Measurements from ENCODE around the gene COL15A1.

Gene COL15A1

DNA sequence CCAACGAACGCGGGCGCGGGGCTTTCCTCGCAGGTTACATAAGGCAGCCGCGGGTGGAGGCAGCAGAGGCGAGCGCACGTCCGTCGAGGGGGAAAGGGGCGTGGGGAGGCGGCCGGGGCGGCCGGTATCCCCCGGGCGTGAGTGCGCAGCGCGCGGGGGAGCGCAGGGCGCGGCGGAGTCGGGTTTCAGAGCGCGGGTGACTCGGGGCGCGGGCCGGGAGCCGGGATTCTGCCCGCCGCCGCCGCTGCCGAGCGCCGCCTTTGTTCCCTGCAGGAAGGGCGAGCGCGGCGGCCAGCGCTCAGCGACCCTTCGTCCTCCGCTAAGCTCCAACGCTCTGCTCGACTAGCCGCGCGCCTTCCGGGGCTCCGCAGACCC, at the start of gene COL15A1:
TSS of gene COL15A1 (plus strand) at position 226 of the 375 bp plus-strand sequence. CDS start 155 bp downstream, outside the sequence.
- TF ChIP-seq, protein P1, sequence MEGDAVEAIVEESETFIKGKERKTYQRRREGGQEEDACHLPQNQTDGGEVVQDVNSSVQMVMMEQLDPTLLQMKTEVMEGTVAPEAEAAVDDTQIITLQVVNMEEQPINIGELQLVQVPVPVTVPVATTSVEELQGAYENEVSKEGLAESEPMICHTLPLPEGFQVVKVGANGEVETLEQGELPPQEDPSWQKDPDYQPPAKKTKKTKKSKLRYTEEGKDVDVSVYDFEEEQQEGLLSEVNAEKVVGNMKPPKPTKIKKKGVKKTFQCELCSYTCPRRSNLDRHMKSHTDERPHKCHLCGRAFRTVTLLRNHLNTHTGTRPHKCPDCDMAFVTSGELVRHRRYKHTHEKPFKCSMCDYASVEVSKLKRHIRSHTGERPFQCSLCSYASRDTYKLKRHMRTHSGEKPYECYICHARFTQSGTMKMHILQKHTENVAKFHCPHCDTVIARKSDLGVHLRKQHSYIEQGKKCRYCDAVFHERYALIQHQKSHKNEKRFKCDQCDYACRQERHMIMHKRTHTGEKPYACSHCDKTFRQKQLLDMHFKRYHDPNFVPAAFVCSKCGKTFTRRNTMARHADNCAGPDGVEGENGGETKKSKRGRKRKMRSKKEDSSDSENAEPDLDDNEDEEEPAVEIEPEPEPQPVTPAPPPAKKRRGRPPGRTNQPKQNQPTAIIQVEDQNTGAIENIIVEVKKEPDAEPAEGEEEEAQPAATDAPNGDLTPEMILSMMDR (IDR thresholded peaks at IDR 0.05; ENCODE audit: low read depth, low read length), result no peak
- H3K4me3 ChIP-seq (ENCODE audit: low read depth, low read length), result peak within 1 kb of the TSS; percentile 35
- no peak for DNase-seq (ENCODE audit: low read depth, low spot score)
- in situ Hi-C loops (cut with HindIII; ENCODE audit: low sequenced_read_pairs), result no loop called here

DNA sequence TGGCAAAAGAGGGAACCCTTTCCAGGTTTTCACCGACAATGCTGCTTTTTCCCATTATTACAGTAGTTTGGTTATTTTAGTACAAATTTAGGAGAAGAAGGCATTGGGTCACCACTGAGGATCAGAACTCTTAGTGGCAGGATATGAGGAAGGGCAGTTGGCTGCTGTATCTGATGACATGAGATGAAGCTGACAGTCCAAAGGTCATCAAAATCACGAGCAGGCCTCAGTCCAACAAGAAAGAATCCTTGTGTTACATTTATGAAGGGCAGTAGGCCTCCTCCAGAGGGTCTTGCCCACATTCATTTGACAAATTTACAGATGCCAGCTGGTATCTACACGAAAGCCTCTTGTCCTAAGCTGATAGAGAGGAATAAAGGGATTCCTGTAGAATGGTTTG, 49.5 kb upstream of the COL15A1 start:
- no peak overlapping the region for H3K4me3 ChIP-seq (ENCODE audit: low read depth, low read length)
- DNase-seq (ENCODE audit: low read depth, low spot score), result no peak
- TF ChIP-seq, protein P1 (IDR thresholded peaks at IDR 0.05; ENCODE audit: low read depth, low read length), result no peak
- in situ Hi-C loops (cut with HindIII; ENCODE audit: low sequenced_read_pairs), result no loop called here

DNA sequence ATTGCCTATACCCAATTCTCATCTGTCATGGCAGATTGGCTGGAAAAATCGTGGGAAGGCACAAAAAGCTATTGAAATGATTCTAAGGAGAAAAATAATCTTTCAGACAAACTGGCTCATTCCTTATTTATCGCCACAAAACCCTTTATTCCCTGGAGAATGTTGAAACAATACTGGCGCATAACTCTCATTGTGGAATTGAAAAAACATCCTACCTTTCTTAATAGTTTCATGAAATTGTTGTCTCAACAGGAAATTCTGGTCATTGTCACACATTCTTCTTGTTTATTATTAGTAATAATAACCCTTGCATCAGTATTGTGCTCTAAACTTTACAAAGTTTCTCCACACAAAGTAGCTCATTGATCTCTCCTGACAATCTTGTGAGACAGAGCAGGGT, 48.9 kb upstream of the COL15A1 start:
- in situ Hi-C loops (cut with HindIII; ENCODE audit: low sequenced_read_pairs), result no loop called here
- TF ChIP-seq, protein P1 (IDR thresholded peaks at IDR 0.05; ENCODE audit: low read depth, low read length), result no peak
- DNase-seq (ENCODE audit: low read depth, low spot score), result no peak

DNA sequence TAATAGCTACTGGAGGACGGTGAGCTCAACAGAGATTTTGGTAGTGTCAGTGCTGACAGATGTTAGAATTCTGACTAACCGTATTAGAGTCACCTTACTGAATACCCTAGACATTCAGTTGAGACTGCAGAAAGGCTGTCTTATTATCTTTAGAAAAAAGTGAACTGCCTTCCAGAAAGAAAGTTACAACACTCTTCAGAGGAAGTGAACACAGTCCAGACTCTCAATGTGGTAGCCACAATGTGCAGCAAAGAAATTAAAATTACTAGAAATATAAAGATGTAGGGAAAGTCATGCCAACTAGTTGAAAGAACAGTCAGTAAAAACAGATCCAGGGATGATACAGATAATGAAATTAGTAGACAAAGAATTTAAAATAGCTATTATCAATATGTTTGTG, 47.1 kb upstream of the COL15A1 start:
- no peak for DNase-seq (ENCODE audit: low read depth, low spot score)
- TF ChIP-seq, protein P1 (IDR thresholded peaks at IDR 0.05; ENCODE audit: low read depth, low read length), result no peak
- H3K4me3 ChIP-seq (ENCODE audit: low read depth, low read length), result no peak overlapping the region
- in situ Hi-C loops (cut with HindIII; ENCODE audit: low sequenced_read_pairs), result no loop called here

More for the DNA sequence above, 48.9 kb upstream of the COL15A1 start:
- H3K4me3 ChIP-seq (ENCODE audit: low read depth, low read length), result no peak overlapping the region

DNA sequence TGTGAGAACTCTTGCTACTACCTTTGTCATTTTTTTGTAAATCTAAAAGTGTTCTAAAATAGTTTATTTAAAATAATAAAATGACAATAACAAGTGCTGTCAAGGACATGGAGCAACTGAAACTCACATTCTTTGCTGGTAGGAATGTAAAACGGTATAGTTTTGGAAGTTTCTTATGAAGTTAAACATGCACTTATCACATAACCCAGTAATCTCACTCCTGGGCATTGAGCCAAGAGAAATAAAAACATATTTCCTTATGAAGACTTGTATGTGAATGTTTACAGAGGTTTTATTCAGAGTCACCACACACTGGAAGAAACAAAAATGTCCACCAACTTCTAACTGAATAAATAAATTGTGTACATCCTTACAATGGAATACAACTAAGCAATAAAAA, 46.0 kb upstream of the COL15A1 start:
- TF ChIP-seq, protein P1 (IDR thresholded peaks at IDR 0.05; ENCODE audit: low read depth, low read length), result no peak
- in situ Hi-C loops (cut with HindIII; ENCODE audit: low sequenced_read_pairs), result no loop called here
- no peak overlapping the region for H3K4me3 ChIP-seq (ENCODE audit: low read depth, low read length)
- peak; percentile 22 for DNase-seq (ENCODE audit: low read depth, low spot score)

DNA sequence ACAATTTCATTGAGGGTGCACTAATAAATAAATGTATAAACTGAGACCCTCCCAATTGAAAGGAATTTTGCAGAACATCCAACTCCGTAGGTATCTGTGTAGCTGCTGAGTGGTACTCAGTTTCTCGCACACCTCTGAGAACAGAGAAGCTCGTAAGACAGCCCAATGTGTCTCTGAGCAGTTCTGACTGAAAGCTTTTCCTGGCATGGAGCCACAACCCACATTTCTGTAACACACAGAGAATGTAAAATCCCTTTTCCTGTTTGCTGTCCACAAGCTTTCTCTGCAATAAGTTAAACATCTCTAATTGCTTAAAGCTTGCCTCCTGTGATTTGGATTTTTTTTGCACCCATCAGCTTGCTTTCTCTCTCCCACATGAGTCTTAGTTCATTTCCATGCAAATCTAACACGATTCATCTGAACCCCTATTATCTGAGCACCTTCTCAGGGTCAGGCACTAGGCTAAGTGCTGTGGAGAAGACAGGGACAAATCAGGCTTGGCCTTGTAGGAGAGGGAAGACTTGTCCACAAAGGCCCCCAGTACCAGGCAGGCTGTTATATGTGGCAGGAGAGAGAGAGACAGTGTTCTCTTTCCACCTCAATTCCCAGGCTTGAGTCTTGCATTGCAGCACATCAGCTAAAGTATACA, 44.2 kb upstream of the COL15A1 start:
- H3K4me3 ChIP-seq (ENCODE audit: low read depth, low read length), result no peak overlapping the region
- in situ Hi-C loops (cut with HindIII; ENCODE audit: low sequenced_read_pairs), result no loop called here
- TF ChIP-seq, protein P1 (IDR thresholded peaks at IDR 0.05; ENCODE audit: low read depth, low read length), result no peak
- peak; percentile 79 for DNase-seq (ENCODE audit: low read depth, low spot score)
